ENCODE measurements around the gene MEI1.
"Not testable (repeated sequence)": the region's sequence is repeated elsewhere in the genome, so short reads cannot be mapped to it uniquely, and the experiment has no call there.

Gene MEI1

DNA sequence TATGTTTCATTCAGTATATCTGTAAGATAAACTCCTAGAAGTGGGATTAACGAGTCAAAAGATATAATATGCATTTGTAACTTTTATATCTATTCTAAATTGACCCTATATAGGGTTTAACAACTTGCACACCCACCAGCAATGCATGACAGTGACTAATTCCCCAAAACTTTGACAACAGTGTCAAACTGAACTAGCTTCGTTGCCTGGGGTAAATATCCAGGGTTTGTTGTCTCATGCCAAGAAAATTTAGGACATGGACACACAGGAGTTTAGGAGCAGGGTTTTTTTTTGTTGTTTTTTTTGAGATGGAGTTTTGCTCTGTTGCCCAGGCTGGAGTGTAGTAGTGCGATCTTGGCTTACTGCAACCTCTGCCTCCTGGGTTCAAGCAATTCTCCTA is 15.7 kb upstream of the MEI1 start:
- DNase-seq: no peak

DNA sequence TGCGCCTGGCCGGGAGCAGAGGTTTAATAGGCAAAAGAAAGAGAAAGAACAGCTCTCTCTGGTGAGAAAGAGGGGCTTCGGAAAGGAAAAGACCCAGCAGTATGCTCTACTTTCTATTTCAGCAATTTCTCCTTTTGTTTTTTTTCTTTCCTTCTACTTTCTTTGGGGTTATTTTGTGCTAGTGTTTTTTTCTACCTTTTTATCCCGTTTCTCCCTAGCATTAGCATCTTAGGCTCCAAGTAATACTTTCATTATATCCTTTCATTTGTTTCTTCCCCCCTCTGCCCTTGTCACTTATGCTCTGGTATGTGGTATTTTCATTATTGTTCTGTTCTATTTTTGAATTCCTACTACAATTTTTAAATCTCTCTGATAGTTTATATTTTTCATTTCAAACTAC is 15.1 kb upstream of the MEI1 start:
- no peak for DNase-seq

DNA sequence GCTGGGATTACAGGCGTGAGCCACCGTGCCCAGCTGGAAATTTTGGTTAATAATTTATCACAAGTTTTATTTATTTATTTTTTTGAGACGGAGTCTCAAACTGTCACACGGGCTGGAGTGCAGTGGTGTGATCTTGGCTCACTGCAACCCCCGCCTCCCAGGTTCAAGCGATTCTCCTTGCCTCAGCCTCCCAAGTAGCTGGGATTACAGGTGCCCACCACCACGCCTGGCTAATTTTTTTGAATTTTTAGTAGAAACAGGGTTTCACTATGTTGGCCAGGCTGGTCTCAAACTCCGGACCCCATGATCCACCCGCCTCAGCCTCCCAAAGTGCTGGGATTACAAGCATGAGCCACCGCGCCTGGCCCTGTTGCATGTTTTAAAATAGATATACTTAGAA is 12.4 kb upstream of the MEI1 start:
- DNase-seq: not testable (repeated sequence)

DNA sequence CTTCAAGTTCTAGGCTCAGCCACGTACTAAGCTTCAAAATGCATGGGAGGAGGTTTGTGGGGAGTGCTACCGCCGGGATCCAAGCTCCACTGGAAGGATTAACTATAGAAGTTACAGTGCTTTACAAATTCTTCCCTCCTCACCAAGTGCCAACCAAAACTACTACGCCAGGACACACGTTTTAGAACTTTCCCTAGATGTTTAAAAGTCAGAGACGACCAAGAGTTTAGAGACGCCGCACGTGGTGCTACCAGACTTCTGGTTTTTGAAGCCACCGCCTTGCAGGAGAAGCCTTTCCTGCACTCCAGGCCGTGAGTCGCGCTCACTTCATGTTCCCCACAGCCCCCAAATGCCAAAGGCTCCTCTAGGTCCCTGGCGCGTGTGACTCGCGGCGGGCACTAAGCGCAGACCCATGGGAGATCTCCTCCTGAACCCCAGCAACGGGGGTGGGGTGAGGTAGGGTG is 11.4 kb upstream of the MEI1 start:
- DNase-seq: no peak

DNA sequence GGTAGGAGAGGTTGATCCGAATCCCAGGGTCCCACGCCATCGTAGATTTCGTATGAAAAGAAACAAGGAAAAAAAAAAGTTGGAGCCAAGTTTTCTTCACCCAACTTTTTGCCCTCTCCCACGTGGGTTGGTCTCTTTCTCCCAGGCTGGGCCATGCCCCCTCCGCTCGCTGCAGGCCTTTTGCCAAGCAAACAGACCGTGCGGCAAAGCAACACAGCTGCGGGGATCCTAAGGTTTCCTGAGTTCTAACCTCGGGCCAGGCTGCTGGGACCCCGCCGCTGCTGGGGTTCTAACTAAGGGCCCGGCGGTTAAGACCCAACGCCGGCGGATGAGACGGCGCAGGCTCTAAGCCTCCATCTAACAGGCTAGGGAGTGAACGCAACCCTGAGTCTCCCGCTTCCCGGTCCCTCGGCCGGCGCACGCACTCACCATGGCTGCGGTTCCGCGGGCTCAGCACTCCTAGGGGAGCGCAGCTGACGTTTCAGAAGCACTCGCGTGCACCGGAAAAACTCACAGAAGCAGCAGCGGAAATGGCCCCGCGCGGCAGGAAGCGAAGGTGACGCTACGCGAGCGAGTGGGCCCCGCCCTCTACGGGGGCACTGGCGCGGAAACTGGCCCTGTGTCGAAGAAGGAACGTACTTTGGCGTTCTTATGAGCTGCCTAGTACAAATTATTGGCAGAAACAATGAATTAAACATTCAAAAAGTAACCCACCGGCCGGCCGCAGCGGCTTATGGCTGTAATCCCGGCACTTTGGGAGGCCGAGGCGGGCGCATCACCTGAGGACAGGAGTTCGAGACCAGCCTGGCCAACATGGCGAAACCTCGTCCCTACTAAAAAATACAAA is 10.7 kb upstream of the MEI1 start, which contains the start of gene SNU13:
SNU13 (minus strand) TSS at position 503 of the 847 bp plus-strand sequence; CDS start at position 432, 71 bp downstream.
- peak; percentile 91 for DNase-seq

DNA sequence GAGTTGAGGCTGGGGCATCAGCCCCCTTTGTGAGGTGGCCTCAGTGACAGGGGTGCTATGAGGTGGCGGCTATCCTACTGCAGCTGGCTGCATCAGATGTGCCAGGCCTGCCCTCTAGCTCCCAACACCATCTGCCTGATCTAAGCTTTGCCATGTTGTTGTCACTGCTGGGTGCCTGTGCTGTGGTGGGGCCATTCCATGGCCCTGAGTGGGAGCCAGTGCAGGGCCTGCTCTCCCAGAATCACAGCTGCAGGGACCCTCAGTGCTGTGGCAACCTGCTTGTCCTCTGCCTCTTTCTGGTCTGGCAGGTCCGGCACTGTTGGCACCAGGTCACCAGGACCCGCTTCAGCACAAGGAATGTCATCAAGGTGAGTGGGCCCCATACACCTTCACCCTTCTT is 8.8 kb upstream of the MEI1 start:
- no peak for DNase-seq

DNA sequence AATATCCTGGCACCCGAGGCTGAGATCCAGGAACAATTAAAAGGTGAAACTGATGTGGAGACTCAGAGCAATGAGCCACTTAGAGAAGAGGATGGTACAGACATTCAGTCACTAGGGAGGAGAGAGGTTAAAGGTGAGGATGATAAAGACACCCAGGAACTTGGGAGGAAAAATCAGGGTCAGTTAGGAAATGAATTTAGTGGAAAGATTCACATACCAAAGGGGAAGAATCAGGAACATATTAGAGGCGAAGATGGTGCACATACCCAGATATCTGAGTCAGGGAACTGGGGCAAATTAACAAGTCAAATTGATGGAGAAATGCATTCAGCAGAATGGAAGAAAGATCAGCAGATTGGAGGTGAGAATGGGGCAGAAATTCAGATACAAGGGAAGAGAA is 4.1 kb upstream of the MEI1 start:
- no peak for DNase-seq

DNA sequence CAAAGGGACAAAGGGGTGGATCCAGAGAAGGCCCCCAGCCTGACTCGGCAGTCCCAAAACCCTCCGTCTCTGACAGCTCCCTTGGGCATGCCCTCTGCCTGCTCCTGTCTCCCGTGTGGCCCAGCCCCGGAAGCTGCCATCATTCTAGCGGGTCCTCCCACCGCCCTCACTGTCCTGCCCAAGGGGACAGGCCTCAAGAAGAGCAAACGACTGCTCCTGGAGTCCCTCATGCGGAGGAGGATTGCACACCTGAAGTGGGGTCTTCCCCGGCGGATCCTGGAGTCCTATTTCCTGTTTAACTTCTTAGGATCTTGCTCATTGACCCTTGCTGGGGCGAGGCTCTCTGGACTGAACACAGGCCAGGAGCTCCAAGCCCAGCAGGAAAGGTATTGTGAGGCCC is 2.6 kb upstream of the MEI1 start:
- no peak for DNase-seq

DNA sequence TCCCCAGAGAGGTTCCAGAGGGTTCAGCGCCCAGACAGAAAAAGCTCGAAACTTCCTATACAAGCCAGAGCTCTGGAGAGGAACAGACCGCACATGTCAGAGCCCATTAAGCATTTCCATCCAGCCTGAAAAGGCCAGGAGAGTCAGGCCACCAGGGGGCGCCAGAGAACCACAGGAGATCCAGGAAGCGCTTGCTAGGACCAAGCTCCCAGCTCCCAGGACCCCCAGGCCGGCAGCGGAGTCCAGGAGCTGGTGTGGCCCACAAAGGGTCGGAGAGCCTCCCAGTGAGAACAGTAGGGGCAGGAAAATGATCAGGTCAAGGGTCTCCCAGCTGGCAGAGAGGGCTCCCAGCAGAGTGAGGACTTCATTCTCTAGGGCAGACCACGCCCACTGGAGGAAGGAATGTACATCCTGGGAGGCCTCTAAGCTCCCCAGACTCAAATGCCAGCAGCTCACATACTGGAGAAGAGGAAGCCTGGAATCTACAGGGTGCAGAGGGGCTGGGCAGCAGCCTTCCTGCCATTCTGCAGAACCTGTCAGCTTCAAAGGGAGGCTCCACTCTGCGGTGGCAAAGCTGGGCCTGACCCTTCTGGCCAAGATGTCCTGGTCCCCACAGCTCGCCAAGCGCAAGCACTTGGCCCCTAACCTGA is 2.1 kb upstream of the MEI1 start:
- peak; percentile 81 for DNase-seq

DNA sequence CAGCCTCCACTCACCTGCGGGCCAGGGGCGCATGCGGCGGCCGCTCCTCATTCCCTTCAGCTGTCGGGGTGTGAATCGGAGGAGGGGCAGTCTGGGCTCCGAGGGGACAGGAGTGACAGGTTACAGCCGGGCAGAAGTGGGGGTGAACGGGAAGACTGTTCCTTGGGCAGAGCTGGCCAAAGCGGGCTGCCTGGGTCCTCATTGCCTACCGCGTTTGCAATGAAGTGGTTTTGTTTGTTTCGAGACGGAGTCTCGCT is 733 bp downstream of the MEI1 start:
- no peak for DNase-seq

DNA sequence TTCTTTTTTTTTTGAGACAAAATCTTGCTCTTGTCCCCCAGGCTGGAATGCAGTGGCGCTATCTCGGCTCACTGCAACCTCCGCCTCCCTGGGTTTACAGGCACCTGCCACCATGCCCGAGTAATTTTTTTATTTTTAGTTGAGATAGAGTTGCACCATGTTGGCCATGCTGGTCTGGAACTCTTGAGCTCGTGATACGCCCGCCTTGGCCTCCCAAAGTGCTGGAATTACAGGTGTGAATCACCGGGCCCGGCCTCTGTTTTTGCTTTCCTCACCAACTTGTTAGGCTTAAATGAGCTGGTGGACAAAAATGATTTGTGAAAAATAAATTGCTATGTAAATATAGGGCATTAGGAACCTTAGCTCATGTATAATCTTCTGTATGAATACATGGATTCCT is 3.5 kb downstream of the MEI1 start:
- no peak for DNase-seq

DNA sequence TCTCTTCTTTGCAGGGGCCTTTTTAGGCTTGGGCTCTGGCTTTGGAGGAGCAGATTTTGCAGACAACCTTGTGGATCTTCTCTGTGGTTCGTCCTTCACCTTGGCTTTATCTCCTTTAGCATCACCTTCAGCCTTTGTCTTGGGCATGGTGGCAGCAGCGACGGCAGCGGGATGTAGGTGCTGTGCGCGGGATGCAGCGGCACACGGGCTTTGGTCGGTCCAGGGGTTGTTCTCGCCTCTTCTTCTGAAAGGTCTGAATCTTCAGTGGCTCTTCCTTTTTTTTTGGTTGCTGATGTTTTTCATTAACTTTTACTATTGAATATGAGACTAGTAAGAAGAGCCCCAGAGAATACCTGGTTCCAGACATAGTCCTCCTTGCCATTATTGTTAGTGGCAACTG is 10.0 kb downstream of the MEI1 start:
- DNase-seq: no peak

DNA sequence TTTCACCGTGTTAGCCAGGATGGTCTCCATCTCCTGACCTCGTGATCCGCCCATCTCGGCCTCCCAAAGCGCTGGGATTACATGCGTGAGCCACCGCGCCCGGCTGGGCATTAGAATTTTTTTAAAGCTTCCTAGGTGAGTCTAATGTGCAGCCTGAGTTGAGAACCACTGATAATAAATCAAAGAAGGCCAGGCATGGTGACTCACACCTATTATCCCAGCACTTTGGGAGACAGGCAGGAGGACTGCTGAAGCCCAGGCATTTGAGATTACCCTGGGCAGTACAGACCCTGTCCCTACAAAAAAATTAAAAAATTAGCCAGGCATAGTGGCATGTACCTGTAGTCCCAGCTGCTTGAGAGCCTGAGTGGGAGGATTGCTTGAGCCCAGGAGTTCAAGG is 13.7 kb downstream of the MEI1 start:
- DNase-seq: no peak

DNA sequence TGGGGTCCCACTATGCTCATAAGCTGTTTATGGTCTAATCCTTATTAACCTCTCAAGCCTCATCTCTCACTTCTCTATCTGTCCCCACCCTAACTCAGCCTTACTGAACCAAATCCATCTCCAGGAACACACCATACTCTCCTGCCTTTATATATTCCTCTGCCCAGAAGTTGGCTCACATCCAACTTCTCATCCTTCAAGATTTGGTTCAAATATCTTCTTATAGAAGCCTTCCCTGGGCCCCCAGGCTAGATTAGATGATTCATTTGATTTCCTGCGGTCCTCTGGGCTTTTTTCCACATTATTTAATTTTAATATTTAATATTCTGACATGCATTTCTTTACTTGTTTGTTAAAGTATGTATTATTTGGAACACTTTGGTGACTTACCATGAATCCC is 23.2 kb downstream of the MEI1 start:
- DNase-seq: no peak

DNA sequence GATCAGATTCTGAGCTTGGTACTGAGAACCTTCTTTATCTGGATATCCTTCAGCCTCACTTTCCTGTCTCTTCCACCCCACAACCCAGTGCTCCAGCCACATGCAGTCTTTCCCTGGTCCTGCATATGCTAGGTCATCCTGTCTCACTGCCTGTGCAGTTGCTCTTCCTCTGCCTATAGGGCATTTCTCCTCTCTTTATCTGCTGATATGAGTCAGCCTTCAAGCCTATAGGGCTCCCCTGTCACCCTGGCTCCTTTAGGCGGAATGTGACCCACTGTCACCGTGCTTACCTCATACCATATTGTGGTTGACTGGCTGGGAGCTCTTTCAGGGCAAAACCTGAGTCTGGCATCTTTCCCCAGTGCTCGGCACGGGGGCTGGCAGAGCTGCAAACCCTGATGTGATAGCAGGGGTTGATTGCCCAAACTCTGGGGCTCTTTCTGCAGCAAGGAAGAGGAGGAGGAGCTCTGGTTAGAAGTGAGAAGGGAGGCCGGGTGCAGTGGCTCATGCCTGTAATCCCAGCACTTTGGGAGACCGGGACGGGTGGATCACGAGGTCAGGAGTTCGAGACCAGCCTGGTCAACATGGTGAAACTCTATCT is 26.3 kb downstream of the MEI1 start:
- DNase-seq: no peak

DNA sequence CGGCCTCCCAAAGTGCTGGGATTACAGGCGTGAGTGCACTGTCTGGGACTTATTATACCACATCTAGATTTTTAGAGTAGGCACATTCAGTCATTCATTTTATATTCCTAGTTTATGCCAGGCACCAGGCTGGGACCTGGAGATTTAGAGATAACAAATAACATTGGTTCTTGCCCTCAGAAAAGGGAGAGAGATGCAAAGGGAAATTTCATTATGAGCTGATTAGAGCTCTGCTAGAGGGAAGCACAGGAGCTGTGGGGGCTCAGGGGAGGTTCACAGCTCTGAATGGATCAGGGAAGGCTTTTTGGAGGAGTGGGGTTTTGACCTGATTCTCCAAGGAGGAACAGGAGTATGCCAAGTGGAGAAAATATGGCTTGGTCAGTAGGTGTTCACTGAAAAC is 32.3 kb downstream of the MEI1 start:
- DNase-seq: no peak

DNA sequence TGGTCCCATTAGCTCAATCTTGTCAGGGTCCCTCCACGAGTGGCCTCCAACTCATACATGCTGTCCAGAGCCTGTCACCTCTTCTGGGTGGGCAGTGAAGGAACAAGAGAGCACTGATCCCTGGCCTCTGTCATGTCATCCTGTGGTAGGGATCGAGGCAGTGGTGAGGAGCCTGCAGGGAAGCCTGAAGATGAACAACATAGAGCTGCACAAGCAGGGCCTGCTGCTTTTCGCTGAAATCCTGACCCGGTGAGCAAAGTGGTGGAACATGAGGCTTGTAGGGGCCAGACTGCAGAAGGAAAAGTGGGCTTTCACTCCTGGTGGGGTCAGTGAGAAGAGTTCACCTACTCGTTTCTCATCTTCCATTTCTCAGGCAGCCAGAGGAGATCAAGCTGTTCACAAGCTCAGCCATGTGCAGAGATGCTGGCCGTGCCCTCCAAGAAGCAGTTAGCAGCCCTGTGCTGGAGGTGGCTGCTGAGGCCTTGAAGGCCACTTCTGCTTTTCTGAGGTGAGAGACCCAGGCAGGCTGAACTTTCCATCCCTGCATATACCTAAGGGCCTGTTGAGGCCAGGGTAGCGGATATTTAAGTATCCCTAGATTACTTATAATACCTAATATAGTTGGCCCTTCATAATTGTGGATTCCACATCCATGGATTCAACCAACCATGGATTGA is 32.9 kb downstream of the MEI1 start:
- DNase-seq: no peak

DNA sequence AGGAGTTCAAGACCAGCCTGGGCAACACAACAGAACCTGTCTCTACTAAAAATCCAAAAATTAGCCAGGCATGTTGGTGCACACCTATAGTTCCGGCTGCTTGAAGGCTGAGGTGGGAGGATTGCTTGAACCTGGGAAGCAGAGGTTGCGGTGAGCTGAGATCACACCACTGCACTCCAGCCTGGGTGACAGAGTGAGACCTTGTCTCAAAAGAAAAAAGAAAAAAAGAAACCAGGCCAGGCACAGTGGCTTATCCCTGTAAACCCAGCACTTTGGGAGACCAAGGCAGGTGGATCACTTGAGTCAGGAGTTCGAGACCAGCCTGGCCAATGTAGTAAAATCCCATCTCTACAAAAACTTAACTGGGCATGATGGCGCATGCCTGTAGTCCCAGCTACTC is 33.9 kb downstream of the MEI1 start:
- not testable (repeated sequence) for DNase-seq

DNA sequence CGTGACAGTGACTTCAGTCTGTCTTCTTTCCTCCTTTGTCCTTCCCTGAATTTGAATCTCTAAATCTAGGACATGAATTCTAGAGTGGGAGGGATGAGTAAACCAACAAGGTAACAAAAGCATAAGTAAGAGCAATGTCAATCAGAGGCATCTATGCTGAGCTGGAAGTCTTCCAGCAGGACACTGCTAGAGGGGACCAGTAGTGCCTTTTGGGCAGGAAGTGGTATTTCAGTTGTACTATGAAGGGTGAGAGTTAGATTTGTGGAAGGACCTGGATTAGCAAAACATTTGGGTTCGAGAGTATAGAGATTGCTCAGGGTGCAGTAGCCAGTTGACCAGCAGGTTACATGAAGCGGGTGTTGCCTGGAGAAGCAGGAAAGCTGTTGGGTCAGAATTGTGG is 40.3 kb downstream of the MEI1 start:
- no peak for DNase-seq

DNA sequence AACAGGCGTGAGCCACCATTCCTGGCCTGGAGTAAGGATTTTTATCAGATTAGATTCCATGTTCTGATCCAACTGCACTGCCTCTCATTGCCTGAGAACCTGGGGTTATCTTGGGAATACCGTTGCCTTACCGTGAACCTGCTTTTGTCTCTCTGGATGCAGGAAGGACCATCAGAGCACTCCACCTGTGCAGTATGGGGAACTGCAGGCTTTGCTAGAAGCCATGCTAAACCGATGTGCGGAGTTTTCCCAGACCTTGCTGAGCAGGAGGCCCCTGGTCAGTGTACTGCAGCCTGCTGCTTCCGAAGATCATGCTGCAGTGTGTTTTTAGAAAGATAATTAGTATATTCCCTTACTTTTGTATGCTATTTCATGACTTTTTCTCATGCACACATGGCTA is 43.6 kb downstream of the MEI1 start:
- no peak for DNase-seq

DNA sequence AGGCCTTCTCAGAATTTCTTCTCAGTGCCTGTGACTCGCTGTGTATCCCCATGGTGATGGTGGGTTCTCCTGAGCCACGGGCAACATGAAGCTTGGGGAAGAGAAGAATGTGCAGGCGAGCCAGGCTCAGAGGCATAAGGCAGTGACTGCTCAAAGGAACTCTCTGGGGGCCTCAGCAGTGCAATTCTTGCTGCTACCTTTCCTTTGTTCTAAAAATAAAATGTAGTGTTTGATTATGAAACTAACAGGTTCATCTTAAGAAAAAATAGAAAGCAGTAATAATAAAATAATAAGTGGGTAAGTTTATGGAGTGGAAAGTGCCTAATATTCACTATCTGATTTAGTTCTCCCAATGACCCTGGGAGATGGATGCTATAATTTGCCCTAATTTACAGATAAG is 46.7 kb downstream of the MEI1 start:
- DNase-seq: no peak

DNA sequence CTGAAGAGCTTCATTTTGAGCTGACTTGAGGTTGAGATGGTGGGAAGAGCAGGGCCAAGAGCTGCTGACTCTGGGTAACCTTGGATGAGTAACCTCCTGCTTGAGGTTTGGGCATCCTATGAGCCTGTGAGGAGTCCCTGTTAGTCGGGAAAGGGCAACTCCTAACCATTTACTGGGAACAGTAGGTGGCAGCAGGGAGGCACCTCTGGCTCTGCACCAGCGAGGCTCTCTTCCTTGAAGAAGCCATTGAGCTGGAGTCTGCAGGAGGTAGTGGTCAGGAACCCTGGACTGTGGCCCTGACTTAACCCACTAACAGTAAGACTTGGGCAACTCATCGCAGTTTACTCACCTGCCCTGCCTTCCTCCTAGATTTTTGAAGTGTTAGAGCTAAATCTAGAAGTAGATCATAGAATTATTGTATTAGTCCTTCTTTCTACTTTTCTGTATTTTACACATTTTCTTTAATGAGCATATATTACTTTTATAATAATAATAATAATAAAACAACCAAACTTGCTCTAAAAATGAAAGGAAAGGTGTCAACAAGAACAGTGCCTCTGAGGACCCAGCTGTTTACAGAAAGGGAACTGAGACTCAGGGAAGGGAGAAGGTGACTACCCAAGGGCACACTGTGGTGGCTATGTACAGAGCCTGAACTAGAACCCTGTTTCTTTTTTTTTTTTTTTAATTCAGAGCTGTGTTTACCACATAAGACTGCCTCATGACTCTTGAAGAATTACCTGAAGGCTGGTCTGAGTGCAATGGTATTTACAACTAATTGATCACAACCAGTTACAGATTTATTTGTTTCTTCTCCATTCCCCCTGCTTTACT is 47.5 kb downstream of the MEI1 start:
- DNase-seq: peak; percentile 62
